Hepatocyte (in vitro differentiated cells): Measurements from ENCODE around the gene KRT78. TPM values are rescaled to one million over a fixed set of nuclear protein-coding genes. Genes with fewer than 3 reads are reported as not detected.

ENCODE experiments used
- DNase-seq: peaks from one replicate; pipeline ENCODE4 v3.0.0-alpha.2; 2016; ENCODE audit warnings: low spot score
- H2AFZ ChIP-seq: fragments of 200-600 bp; sonication (generic); 2 replicates; pipeline ENCODE4 v1.6.0; 2016; ENCODE audit warnings: antibody characterized with exemption, mild to moderate bottlenecking
- H3K27ac ChIP-seq: fragments of 200-600 bp; sonication (generic); 2 replicates; pipeline ENCODE4 v1.5.1; 2016; ENCODE audit warnings: mild to moderate bottlenecking
- H3K27me3 ChIP-seq: fragments of 200-600 bp; sonication (generic); 2 replicates; pipeline ENCODE4 v1.6.1; 2016
- H3K36me3 ChIP-seq: fragments of 200-600 bp; sonication (generic); replicated peaks from 2 replicates; pipeline ENCODE4 v1.5.1; 2016; ENCODE audit warnings: low read depth; ENCODE audit not compliant: insufficient read depth
- H3K4me1 ChIP-seq: fragments of 200-600 bp; sonication (generic); 2 replicates; pipeline ENCODE4 v1.5.1; 2016; ENCODE audit warnings: mild to moderate bottlenecking, moderate library complexity; ENCODE audit not compliant: insufficient read depth
- H3K4me2 ChIP-seq: fragments of 200-600 bp; sonication (generic); 2 replicates; pipeline ENCODE4 v1.6.0; 2016
- H3K4me3 ChIP-seq: fragments of 200-600 bp; sonication (generic); 2 replicates; pipeline ENCODE4 v1.5.1; 2016; ENCODE audit warnings: mild to moderate bottlenecking
- H3K79me2 ChIP-seq: fragments of 200-600 bp; sonication (generic); 2 replicates; pipeline ENCODE4 v1.6.0; 2017; ENCODE audit warnings: mild to moderate bottlenecking
- H3K9me2 ChIP-seq: fragments of 200-600 bp; sonication (generic); replicated peaks from 2 replicates; pipeline ENCODE4 v1.6.0; 2017; ENCODE audit warnings: mild to moderate bottlenecking; ENCODE audit not compliant: insufficient read depth
- H3K9me3 ChIP-seq: fragments of 200-600 bp; sonication (generic); 2 replicates; pipeline ENCODE4 v1.5.1; 2016; ENCODE audit warnings: low read depth, mild to moderate bottlenecking
- H4K20me1 ChIP-seq: fragments of 200-600 bp; sonication (generic); 2 replicates; pipeline ENCODE4 v1.6.0; 2016; ENCODE audit warnings: mild to moderate bottlenecking; ENCODE audit not compliant: insufficient read depth, poor library complexity, severe bottlenecking
- EZH2 ChIP-seq: fragments of 200-600 bp; sonication (generic); IDR thresholded peaks from 2 replicates; pipeline ENCODE4 v1.6.1; 2016; ENCODE audit warnings: antibody characterized with exemption, mild to moderate bottlenecking, borderline replicate concordance
- EZH2phosphoT487 ChIP-seq: fragments of 200-600 bp; sonication (generic); IDR thresholded peaks from one replicate; pipeline ENCODE4 v1.6.1; 2018; ENCODE audit warnings: antibody characterized with exemption, mild to moderate bottlenecking, low read depth, moderate library complexity; ENCODE audit not compliant: unreplicated experiment, severe bottlenecking
- WGBS: methylation state at CpG from one replicate; pipeline ENCODE4 v1.1.6; 2016; ENCODE audit warnings: low lambda C conversion rate; ENCODE audit errors: missing lambda C conversion rate; 5-methylcytosine and 5-hydroxymethylcytosine counted together
- polyA plus RNA-seq: library from polyadenylated mRNA; unstranded; fragments of >200 nt; fragmentation: Nextera tagmentation; extraction: Ambion mirVana; gene quantifications from 2 replicates; pipeline ENCODE4 v1.2.1, GENCODE V29; 2016
- total RNA-seq: library from RNA; depleted of rRNA; stranded (reverse); fragments of >200 nt; gene quantifications from 2 replicates; pipeline ENCODE4 v1.2.3, GENCODE V29; 2014
- TF ChIP-seq, protein P1 (sequence below): fragments of 200-600 bp; sonication (generic); IDR thresholded peaks from 2 replicates; pipeline ENCODE4 v1.5.1; 2016; ENCODE audit warnings: antibody characterized with exemption, mild to moderate bottlenecking; ENCODE audit not compliant: poor library complexity

Gene KRT78
- total and polyA plus RNA-seq, 2 experiments from 2014 or later = not detected

DNA sequence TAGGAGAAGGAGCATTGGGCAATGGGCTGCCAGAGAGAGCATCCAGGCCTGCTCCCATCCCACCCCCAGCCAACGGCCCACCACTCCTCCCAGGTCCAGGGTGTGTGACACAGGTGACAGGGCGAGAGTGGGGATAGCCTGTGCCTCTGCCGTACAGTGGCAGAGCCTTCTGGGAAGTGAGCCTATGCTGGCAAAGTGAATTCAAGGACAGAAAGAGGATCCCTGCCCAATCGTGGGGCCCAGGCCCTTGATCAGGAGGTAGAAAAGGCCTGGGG lies 14.1 kb downstream of the KRT78 start:
- Histone ChIP-seq H3K27me3 (peaks cover 13% of the 10 kb centered on the region), H3K9me3 (no peaks in the 10 kb centered on the region), H3K36me3 (no peaks in the 10 kb centered on the region), H3K4me2 (no peak overlapping the region), H4K20me1 (no peaks in the 10 kb centered on the region), H3K9me2 (no peaks in the 10 kb centered on the region), H3K4me3 (no peak overlapping the region), H3K79me2 (no peaks in the 10 kb centered on the region), H3K4me1 (no peaks in the 10 kb centered on the region), H3K27ac (no peak overlapping the region), H2AFZ (no peak overlapping the region)
- no peak for DNase-seq
- TF ChIP-seq, protein P1, sequence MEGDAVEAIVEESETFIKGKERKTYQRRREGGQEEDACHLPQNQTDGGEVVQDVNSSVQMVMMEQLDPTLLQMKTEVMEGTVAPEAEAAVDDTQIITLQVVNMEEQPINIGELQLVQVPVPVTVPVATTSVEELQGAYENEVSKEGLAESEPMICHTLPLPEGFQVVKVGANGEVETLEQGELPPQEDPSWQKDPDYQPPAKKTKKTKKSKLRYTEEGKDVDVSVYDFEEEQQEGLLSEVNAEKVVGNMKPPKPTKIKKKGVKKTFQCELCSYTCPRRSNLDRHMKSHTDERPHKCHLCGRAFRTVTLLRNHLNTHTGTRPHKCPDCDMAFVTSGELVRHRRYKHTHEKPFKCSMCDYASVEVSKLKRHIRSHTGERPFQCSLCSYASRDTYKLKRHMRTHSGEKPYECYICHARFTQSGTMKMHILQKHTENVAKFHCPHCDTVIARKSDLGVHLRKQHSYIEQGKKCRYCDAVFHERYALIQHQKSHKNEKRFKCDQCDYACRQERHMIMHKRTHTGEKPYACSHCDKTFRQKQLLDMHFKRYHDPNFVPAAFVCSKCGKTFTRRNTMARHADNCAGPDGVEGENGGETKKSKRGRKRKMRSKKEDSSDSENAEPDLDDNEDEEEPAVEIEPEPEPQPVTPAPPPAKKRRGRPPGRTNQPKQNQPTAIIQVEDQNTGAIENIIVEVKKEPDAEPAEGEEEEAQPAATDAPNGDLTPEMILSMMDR = no peak
- TF ChIP-seq EZH2 (no peak), EZH2phosphoT487 (no peak)
- 85% methylated on average over 4 of the region's 4 CpGs for WGBS

DNA sequence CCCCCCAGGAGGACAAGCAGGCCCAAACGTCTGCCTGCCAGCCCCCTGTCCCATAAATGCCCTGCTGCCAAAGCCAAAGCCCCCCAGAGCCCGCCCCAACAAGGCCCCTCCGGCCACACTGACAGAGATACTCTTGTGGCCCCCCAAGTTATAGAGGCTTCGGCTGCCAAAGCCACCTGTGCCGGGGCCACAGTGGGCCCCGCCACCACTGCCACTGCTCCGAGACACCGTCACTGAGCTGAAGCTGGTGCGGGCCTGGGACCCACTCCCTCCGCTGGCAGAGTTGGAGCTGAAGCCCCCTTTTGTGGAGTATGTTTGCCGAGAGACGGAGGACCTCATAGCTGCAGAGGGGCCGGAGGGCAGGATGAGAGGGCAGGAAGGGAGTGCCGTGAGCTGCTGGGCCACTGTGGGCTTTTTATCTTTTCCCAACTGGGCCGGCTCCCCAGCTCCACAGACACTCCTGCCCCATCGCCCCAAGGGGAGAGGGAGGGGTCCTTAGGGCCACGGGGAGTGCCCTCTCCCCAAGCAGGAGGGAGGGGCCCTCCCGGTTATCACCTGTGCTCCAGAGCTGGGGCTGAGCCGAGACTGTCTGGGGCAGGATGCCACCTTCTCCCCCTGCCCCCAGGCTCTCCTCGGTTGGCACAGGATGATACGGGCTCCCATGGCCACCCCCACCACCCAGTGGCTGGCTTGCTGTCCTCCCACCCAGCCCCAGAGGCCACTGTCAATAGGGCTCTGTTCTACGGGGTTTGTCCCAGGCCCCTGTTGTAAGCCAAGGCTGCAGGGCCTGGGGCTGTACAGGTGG lies 14.7 kb downstream of the KRT78 start, which contains the start of gene KRT79:
KRT79 (minus strand) TSS at position 390 of the 805 bp plus-strand sequence; CDS start at position 339, 51 bp downstream.
- peaks cover 7% of the 10 kb centered on the region for H3K27me3 ChIP-seq
- 87% methylated on average over 21 of the region's 22 CpGs for WGBS

DNA sequence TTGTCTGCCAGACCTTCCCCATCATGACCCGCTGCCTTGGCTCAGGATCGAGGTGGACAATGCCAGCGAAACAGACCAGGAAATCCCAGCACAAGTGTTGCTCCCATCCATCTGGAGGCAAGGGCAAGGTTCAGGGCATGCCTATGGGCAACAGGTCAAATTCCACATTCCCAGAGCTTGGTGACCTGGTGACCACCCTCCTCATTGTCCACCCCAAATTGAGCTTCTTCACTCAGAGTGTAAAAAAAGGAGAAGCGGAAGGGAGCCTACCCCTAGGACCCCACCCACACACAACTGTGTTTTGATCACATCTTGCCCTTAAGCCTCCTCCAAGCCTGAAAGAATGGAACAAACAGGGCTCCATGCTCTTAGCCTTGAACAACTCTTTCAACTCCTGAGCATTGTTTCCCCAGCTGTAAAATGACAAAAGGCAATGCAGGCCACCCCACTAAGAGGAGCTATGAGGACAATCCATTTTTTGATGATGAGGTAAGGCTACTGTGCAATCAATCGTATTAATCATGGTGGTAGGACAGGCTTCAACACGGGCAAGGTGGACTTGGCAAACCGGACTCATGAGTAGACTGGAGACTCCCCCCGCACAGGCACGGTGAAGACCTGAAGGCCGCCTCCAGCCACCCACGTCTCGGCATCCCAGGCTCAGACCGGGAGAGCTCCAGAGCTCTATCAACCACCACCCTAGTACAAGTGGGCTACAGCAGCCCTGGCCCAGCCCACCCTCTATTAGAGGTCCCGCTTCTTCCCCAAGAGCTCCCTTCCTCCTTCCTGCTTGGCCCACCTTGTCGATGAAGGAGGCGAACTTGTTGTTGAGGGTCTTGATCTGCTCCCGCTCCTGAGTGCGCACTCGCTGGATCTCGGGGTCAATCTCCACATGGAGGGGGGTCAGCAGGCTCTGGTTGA lies 15.5 kb downstream of the KRT78 start:
- H3K36me3 ChIP-seq = no peaks in the 10 kb centered on the region
- H3K27ac ChIP-seq = no peak overlapping the region
- TF ChIP-seq, protein P1 = no peak
- no peak for TF ChIP-seq EZH2
- no peak for TF ChIP-seq EZH2phosphoT487
- H3K27me3 ChIP-seq = peaks cover under 1% of the 10 kb centered on the region
- H3K9me3 ChIP-seq = no peaks in the 10 kb centered on the region
- H3K9me2 ChIP-seq = no peaks in the 10 kb centered on the region
- no peaks in the 10 kb centered on the region for H3K79me2 ChIP-seq
- H3K4me3 ChIP-seq = no peak overlapping the region
- WGBS = 94% methylated on average over 18 of the region's 20 CpGs
- H4K20me1 ChIP-seq = no peaks in the 10 kb centered on the region
- no peak overlapping the region for H2AFZ ChIP-seq
- no peak for DNase-seq
- no peaks in the 10 kb centered on the region for H3K4me1 ChIP-seq
- H3K4me2 ChIP-seq = no peak overlapping the region

More for the DNA sequence above, 14.7 kb downstream of the KRT78 start, which contains the start of gene KRT79:
- no peak within 1 kb of the TSS for H2AFZ ChIP-seq
- H3K9me2 ChIP-seq = no peaks in the 10 kb centered on the region
- H3K79me2 ChIP-seq = no peaks in the 10 kb centered on the region
- H3K4me3 ChIP-seq = no peak within 1 kb of the TSS
- no peaks in the 10 kb centered on the region for H4K20me1 ChIP-seq
- H3K4me1 ChIP-seq = no peaks in the 10 kb centered on the region
- no peak within 1 kb of the TSS for H3K27ac ChIP-seq
- no peaks in the 10 kb centered on the region for H3K9me3 ChIP-seq
- H3K4me2 ChIP-seq = no peak within 1 kb of the TSS
- TF ChIP-seq, protein P1 = no peak
- TF ChIP-seq EZH2 (no peak), EZH2phosphoT487 (no peak)
- H3K36me3 ChIP-seq = no peaks in the 10 kb centered on the region
- no peak for DNase-seq
